OCI-LY7 (cell line): ENCODE measurements around the gene GRK5.

ENCODE experiments used
- EZH2phosphoT487 ChIP-seq: fragments of 200-600 bp; sonication (generic); IDR thresholded peaks from 2 replicates; pipeline ENCODE4 v1.6.1; 2018; ENCODE audit warnings: low read depth, borderline replicate concordance, mild to moderate bottlenecking, mixed run types, antibody characterized with exemption, low read length, moderate library complexity, mixed read lengths
- TF ChIP-seq, protein P1 (sequence below): fragments of 200-600 bp; sonication (generic); conservative IDR thresholded peaks from 2 replicates; pipeline ENCODE4 v1.5.1; 2014; ENCODE audit warnings: mild to moderate bottlenecking, antibody characterized with exemption, low read length, moderate library complexity, mixed read lengths

DNA sequence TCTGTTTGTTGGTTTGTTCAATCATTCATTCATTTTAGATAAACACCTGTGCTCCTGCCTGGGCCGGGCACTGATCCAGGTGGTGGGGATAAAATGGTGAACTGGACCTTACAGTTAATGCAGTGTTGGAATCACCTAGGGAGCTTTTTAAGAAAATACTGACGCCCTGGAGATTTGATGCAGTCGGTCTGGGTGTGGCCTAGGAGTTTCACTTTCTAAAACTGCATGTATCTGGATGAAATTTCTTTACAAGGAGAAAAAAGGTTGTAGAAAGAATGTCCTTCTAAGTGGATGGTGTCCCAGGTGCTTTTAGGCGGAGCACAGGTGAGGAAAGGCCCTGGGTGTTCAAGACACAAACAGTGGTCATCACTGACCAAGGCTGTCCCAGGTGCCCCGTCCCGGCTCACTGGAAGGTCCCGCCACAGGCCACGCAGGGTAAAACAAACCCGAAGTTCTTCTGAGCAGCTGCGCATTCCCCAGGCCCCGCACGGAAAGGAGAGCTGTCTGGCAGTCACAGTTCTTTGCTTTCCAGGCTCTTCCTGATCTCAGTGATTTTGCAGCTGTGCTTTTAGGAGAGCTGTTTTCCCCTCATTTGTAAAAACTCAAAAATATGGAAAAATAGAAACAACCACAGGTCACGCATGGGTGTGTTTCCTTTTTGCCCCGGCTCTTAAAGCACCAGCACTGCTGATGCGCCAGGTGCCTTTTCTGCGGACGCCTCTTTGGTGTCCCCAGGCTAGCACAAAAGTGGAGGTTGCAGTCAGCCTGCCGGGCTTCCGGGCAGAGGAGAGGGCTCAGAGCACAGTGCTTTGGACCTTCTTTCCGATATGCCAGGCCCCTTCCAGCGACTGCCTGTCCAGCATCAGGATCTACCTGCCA is 161.9 kb downstream of the GRK5 start:
- TF ChIP-seq, protein P1, sequence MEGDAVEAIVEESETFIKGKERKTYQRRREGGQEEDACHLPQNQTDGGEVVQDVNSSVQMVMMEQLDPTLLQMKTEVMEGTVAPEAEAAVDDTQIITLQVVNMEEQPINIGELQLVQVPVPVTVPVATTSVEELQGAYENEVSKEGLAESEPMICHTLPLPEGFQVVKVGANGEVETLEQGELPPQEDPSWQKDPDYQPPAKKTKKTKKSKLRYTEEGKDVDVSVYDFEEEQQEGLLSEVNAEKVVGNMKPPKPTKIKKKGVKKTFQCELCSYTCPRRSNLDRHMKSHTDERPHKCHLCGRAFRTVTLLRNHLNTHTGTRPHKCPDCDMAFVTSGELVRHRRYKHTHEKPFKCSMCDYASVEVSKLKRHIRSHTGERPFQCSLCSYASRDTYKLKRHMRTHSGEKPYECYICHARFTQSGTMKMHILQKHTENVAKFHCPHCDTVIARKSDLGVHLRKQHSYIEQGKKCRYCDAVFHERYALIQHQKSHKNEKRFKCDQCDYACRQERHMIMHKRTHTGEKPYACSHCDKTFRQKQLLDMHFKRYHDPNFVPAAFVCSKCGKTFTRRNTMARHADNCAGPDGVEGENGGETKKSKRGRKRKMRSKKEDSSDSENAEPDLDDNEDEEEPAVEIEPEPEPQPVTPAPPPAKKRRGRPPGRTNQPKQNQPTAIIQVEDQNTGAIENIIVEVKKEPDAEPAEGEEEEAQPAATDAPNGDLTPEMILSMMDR = no peak
- TF ChIP-seq EZH2phosphoT487 = no peak
